Astrocyte (in vitro differentiated cells and primary cell): ENCODE results near the gene TEF.

ENCODE experiments used
- EZH2 ChIP-seq: IDR thresholded peaks from 2 replicates; pipeline ENCODE4 v1.6.1; 2012; ENCODE audit warnings: mild to moderate bottlenecking, low read length, inconsistent platforms; ENCODE audit not compliant: insufficient read depth
- TF ChIP-seq, protein P1 (sequence below): IDR thresholded peaks from 2 replicates; pipeline ENCODE4 v1.5.1; 2011; ENCODE audit warnings: low read depth, mild to moderate bottlenecking, inconsistent platforms, low read length, moderate library complexity; ENCODE audit not compliant: insufficient read depth

GRCh38 chr22:41343300-41343699 is 38.4 kb upstream of the TEF start:
- TF ChIP-seq, protein P1, sequence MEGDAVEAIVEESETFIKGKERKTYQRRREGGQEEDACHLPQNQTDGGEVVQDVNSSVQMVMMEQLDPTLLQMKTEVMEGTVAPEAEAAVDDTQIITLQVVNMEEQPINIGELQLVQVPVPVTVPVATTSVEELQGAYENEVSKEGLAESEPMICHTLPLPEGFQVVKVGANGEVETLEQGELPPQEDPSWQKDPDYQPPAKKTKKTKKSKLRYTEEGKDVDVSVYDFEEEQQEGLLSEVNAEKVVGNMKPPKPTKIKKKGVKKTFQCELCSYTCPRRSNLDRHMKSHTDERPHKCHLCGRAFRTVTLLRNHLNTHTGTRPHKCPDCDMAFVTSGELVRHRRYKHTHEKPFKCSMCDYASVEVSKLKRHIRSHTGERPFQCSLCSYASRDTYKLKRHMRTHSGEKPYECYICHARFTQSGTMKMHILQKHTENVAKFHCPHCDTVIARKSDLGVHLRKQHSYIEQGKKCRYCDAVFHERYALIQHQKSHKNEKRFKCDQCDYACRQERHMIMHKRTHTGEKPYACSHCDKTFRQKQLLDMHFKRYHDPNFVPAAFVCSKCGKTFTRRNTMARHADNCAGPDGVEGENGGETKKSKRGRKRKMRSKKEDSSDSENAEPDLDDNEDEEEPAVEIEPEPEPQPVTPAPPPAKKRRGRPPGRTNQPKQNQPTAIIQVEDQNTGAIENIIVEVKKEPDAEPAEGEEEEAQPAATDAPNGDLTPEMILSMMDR, result no peak
- TF ChIP-seq EZH2, result no peak
